ENCODE data around the gene RNF8.
A peak's percentile ranks its signal among the peaks of the same experiment; 100 is the strongest.

RNF8 gene

GRCh38 chr6:37359039-37359438 lies 5.3 kb downstream of the RNF8 start:
- DNase-seq (ENCODE audit: low spot score) = no peak

GRCh38 chr6:37362101-37362828 lies 8.5 kb downstream of the RNF8 start:
- no peak for DNase-seq (ENCODE audit: low spot score)

- no peak for DNase-seq (ENCODE audit: low spot score)
Measured at GRCh38 chr6:37365791-37366190, 12.0 kb downstream of the RNF8 start.

- DNase-seq (ENCODE audit: low spot score) = no peak
Measured at GRCh38 chr6:37366910-37367309, 13.1 kb downstream of the RNF8 start.

GRCh38 chr6:37368961-37369320 lies 15.2 kb downstream of the RNF8 start:
- DNase-seq (ENCODE audit: low spot score) = no peak

GRCh38 chr6:37369321-37370201 lies 15.8 kb downstream of the RNF8 start:
- DNase-seq (ENCODE audit: low spot score) = peak; percentile 2

- DNase-seq (ENCODE audit: low spot score) = peak; percentile 19
Measured at GRCh38 chr6:37371154-37372083, 17.6 kb downstream of the RNF8 start.

GRCh38 chr6:37372116-37372515 lies 18.3 kb downstream of the RNF8 start:
- DNase-seq (ENCODE audit: low spot score) = peak; percentile 40

GRCh38 chr6:37373822-37374471 lies 20.2 kb downstream of the RNF8 start:
- no peak for DNase-seq (ENCODE audit: low spot score)

GRCh38 chr6:37375376-37375775 lies 21.6 kb downstream of the RNF8 start:
- DNase-seq (ENCODE audit: low spot score) = no peak

GRCh38 chr6:37376078-37376743 lies 22.4 kb downstream of the RNF8 start:
- no peak for DNase-seq (ENCODE audit: low spot score)

- peak; percentile 86 for DNase-seq (ENCODE audit: low spot score)
Measured at GRCh38 chr6:37381579-37381978, 27.8 kb downstream of the RNF8 start.

- DNase-seq (ENCODE audit: low spot score) = no peak
Measured at GRCh38 chr6:37382994-37383765, 29.4 kb downstream of the RNF8 start.

- no peak for DNase-seq (ENCODE audit: low spot score)
Measured at GRCh38 chr6:37388578-37388977, 34.8 kb downstream of the RNF8 start.

- no peak for DNase-seq (ENCODE audit: low spot score)
Measured at GRCh38 chr6:37389857-37390256, 36.1 kb downstream of the RNF8 start.

GRCh38 chr6:37391120-37391519 lies 37.3 kb downstream of the RNF8 start:
- no peak for DNase-seq (ENCODE audit: low spot score)

- no peak for DNase-seq (ENCODE audit: low spot score)
Measured at GRCh38 chr6:37392821-37393220, 39.0 kb downstream of the RNF8 start.

- DNase-seq (ENCODE audit: low spot score) = no peak
Measured at GRCh38 chr6:37393381-37393929, 39.7 kb downstream of the RNF8 start.

- DNase-seq (ENCODE audit: low spot score) = no peak
Measured at GRCh38 chr6:37396571-37397180, 42.9 kb downstream of the RNF8 start.

GRCh38 chr6:37399131-37399530 lies 45.3 kb downstream of the RNF8 start:
- no peak for DNase-seq (ENCODE audit: low spot score)

Data from kidney tubule cell (primary cell).